ENCODE results near the gene HMGCL. TPM values are rescaled to one million over a fixed set of nuclear protein-coding genes. Genes with fewer than 3 reads are reported as not detected.

Gene HMGCL
- total RNA-seq, 1 experiment from 2014 or later: 30.4 TPM

DNA sequence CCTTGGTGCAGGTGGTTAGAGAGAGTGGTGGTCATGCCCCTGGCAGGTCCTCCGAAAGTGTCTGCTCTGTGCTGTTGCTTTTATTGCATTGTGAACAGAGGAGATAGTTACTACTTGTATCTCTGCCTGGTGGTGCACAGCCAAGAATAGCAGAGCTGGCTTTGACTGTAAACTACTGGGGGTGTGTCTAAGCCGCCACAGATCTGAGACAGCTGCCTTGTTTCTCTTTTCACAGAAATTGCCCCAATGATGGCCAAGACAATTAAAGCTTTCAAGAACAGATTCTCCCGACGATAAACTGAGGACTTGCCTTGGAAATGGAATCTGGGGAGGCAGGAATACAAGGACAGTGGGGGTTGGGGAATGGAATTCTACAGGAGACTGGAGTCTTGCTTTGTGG lies 66.0 kb downstream of the HMGCL start:
- Mint-ChIP-seq H3K27me3 (ENCODE audit: insufficient read depth, unreplicated experiment) (no peaks in the 10 kb centered on the region), H3K36me3 (ENCODE audit: insufficient read depth, unreplicated experiment) (peaks cover 84% of the 10 kb centered on the region), H3K4me3 (ENCODE audit: unreplicated experiment) (no peak overlapping the region), H3K9me3 (ENCODE audit: unreplicated experiment) (no peaks in the 10 kb centered on the region), H3K4me1 (ENCODE audit: insufficient read depth, unreplicated experiment) (no peaks in the 10 kb centered on the region), H3K27ac (ENCODE audit: low read depth, unreplicated experiment) (no peak overlapping the region)
- TF ChIP-seq, protein P1, sequence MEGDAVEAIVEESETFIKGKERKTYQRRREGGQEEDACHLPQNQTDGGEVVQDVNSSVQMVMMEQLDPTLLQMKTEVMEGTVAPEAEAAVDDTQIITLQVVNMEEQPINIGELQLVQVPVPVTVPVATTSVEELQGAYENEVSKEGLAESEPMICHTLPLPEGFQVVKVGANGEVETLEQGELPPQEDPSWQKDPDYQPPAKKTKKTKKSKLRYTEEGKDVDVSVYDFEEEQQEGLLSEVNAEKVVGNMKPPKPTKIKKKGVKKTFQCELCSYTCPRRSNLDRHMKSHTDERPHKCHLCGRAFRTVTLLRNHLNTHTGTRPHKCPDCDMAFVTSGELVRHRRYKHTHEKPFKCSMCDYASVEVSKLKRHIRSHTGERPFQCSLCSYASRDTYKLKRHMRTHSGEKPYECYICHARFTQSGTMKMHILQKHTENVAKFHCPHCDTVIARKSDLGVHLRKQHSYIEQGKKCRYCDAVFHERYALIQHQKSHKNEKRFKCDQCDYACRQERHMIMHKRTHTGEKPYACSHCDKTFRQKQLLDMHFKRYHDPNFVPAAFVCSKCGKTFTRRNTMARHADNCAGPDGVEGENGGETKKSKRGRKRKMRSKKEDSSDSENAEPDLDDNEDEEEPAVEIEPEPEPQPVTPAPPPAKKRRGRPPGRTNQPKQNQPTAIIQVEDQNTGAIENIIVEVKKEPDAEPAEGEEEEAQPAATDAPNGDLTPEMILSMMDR (IDR thresholded peaks at IDR 0.05; ENCODE audit: unreplicated experiment): no peak
- BruUV-seq (replicated peaks): no TSS peak
- DNase-seq (ENCODE audit: unreplicated experiment): no peak
- intact Hi-C loops (cut with micrococcal nuclease): no loop called here
- ChIA-PET CTCF (no interaction called here), POLR2A (interaction anchor here (0.6 to 3.8 kb wide), 2 partner anchors 14 to 299 kb away, joined by 3 to 19 read pairs; partner anchors contain the start of gene ELOA)

GRCh38 chr1:23757812-23758211 lies 67.4 kb downstream of the HMGCL start:
- DNase-seq (ENCODE audit: unreplicated experiment): no peak
- H3K36me3 Mint-ChIP-seq (ENCODE audit: insufficient read depth, unreplicated experiment): peaks cover 97% of the 10 kb centered on the region
- H3K9me3 Mint-ChIP-seq (ENCODE audit: unreplicated experiment): no peaks in the 10 kb centered on the region
- H3K27me3 Mint-ChIP-seq (ENCODE audit: insufficient read depth, unreplicated experiment): no peaks in the 10 kb centered on the region
- no peak overlapping the region for H3K4me3 Mint-ChIP-seq (ENCODE audit: unreplicated experiment)
- TF ChIP-seq, protein P1 (IDR thresholded peaks at IDR 0.05; ENCODE audit: unreplicated experiment): no peak
- intact Hi-C loops (cut with micrococcal nuclease): no loop called here
- no peaks in the 10 kb centered on the region for H3K4me1 Mint-ChIP-seq (ENCODE audit: insufficient read depth, unreplicated experiment)
- ChIA-PET CTCF (interaction anchor here (0.6 to 0.8 kb wide), 2 partner anchors 13 to 209 kb away, joined by 3 read pairs; no protein-coding TSS in a partner anchor), POLR2A (interaction anchor here (0.8 to 3.8 kb wide), 3 partner anchors 10 to 20 kb away, joined by 3 to 19 read pairs (median 4); partner anchors contain the start of genes ELOA and PITHD1)
- no peak overlapping the region for H3K27ac Mint-ChIP-seq (ENCODE audit: low read depth, unreplicated experiment)
- no TSS peak for BruUV-seq (replicated peaks)

DNA sequence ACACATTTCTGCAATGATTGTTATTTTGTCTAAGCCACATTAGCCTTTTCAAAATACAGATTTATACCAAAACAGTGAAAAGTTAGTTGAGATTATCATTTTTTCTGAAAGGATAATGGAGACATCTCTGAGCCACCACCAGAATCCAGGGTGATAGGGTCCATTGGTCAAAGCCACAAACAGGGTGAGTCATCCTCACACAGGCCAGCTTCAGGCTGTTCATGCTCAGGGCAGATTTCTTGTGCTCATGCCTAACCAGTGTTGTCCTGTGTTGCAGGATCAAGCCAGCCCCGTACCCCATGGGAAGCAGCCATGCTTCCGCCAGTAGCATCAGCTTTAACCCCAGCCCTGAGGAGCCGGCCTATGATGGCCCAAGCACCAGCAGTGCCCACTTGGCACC lies 68.6 kb downstream of the HMGCL start:
- no peaks in the 10 kb centered on the region for H3K4me1 Mint-ChIP-seq (ENCODE audit: insufficient read depth, unreplicated experiment)
- H3K27me3 Mint-ChIP-seq (ENCODE audit: insufficient read depth, unreplicated experiment): no peaks in the 10 kb centered on the region
- TF ChIP-seq, protein P1 (IDR thresholded peaks at IDR 0.05; ENCODE audit: unreplicated experiment): no peak
- ChIA-PET CTCF (interaction anchor here (0.7 to 0.8 kb wide), 2 partner anchors 15 to 131 kb away, joined by 3 read pairs; no protein-coding TSS in a partner anchor), POLR2A (interaction anchor here (0.7 to 3.8 kb wide), 2 partner anchors 12 to 22 kb away, joined by 3 to 19 read pairs; partner anchors contain the start of gene ELOA)
- H3K27ac Mint-ChIP-seq (ENCODE audit: low read depth, unreplicated experiment): no peak overlapping the region
- H3K4me3 Mint-ChIP-seq (ENCODE audit: unreplicated experiment): no peak overlapping the region
- H3K36me3 Mint-ChIP-seq (ENCODE audit: insufficient read depth, unreplicated experiment): peaks cover 99% of the 10 kb centered on the region
- intact Hi-C loops (cut with micrococcal nuclease): no loop called here
- no TSS peak for BruUV-seq (replicated peaks)
- H3K9me3 Mint-ChIP-seq (ENCODE audit: unreplicated experiment): no peaks in the 10 kb centered on the region
- DNase-seq (ENCODE audit: unreplicated experiment): peak; percentile 45

DNA sequence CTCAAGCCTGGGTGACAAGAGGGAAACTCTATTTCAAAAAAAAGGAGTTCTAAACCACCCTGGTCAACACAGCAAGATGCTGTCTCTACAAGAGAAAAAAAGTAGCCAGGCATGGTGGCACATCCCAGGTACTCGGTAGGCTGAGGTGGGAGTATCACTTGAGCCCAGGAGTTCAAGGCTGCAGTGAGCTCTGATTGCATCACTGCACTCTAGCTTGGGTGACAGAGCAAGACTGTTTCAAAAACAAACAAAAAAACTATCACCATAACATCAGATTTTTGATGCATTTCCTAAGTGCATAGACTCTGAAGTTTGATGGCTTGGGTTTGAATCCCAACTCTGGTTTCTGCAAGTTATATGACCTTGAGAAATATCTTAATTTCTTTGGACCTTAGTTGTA lies 72.3 kb downstream of the HMGCL start:
- no peaks in the 10 kb centered on the region for H3K9me3 Mint-ChIP-seq (ENCODE audit: unreplicated experiment)
- ChIA-PET POLR2A (no interaction called here), CTCF (interaction anchor here (0.7 to 1.5 kb wide), 3 partner anchors 9 to 181 kb away, joined by 4 to 6 read pairs (median 5); partner anchors contain the start of gene ELOA)
- BruUV-seq (replicated peaks): no TSS peak
- H3K4me3 Mint-ChIP-seq (ENCODE audit: unreplicated experiment): no peak overlapping the region
- H3K27me3 Mint-ChIP-seq (ENCODE audit: insufficient read depth, unreplicated experiment): no peaks in the 10 kb centered on the region
- H3K4me1 Mint-ChIP-seq (ENCODE audit: insufficient read depth, unreplicated experiment): peaks cover 3% of the 10 kb centered on the region
- TF ChIP-seq, protein P1 (IDR thresholded peaks at IDR 0.05; ENCODE audit: unreplicated experiment): no peak
- DNase-seq (ENCODE audit: unreplicated experiment): no peak
- intact Hi-C loops (cut with micrococcal nuclease): no loop called here
- no peak overlapping the region for H3K27ac Mint-ChIP-seq (ENCODE audit: low read depth, unreplicated experiment)
- H3K36me3 Mint-ChIP-seq (ENCODE audit: insufficient read depth, unreplicated experiment): peaks cover 89% of the 10 kb centered on the region

Other genes starting within 250 kb of the HMGCL start
- 1,201 and 1,563 TPM in 2 replicates for gene RPL11, start 133.6 kb downstream of the HMGCL start, total RNA-seq (2022)
- 68.3 and 69.1 TPM in 2 replicates for gene ELOA, start 82.0 kb downstream of the HMGCL start, total RNA-seq (2022)
- gene PITHD1, start 47.0 kb downstream of the HMGCL start, total RNA-seq (2022): 37.7 and 37.8 TPM in 2 replicates
- 27.8 and 35.7 TPM in 2 replicates for gene LYPLA2, start 34.3 kb downstream of the HMGCL start, total RNA-seq (2022)
- 112 and 143 TPM in 2 replicates for gene GALE, start 24.7 kb downstream of the HMGCL start, total RNA-seq (2022)
- 7.9 and 8.6 TPM in 2 replicates for gene FUCA1, start 42.9 kb upstream of the HMGCL start, total RNA-seq (2022)
- gene CNR2, start 87.9 kb upstream of the HMGCL start, total RNA-seq (2022): not detected in 2 replicates
- 103 and 115 TPM in 2 replicates for gene PNRC2, start 134.4 kb upstream of the HMGCL start, total RNA-seq (2022)
- 121 and 134 TPM in 2 replicates for gene SRSF10, start 154.9 kb upstream of the HMGCL start, total RNA-seq (2022)

Measured in MCF 10A (cell line).